Glutamatergic neuron (in vitro differentiated cells): ENCODE data around the gene IARS1. TPM values are rescaled to one million over a fixed set of nuclear protein-coding genes. Genes with fewer than 3 reads are reported as not detected.
A peak's percentile ranks its signal among the peaks of the same experiment; 100 is the strongest.

Source experiments
- DNase-seq: peaks from one replicate; pipeline ENCODE4 v3.0.0; 2022
- H3K27ac Mint-ChIP-seq: one replicate; pipeline ENCODE4 v1.8.0; 2020; ENCODE audit warnings: mild to moderate bottlenecking, mixed read lengths, inconsistent platforms; ENCODE audit not compliant: unreplicated experiment
- H3K27me3 Mint-ChIP-seq: one replicate; pipeline ENCODE4 v1.8.0; 2020; ENCODE audit warnings: mild to moderate bottlenecking, moderate library complexity, mixed read lengths, inconsistent platforms; ENCODE audit not compliant: unreplicated experiment
- H3K36me3 Mint-ChIP-seq: one replicate; pipeline ENCODE4 v1.8.0; 2020; ENCODE audit warnings: mild to moderate bottlenecking, mixed read lengths, inconsistent platforms; ENCODE audit not compliant: unreplicated experiment
- H3K4me1 Mint-ChIP-seq: one replicate; pipeline ENCODE4 v1.8.0; 2020; ENCODE audit warnings: mild to moderate bottlenecking, low read depth, mixed read lengths, inconsistent platforms; ENCODE audit not compliant: unreplicated experiment
- H3K4me3 Mint-ChIP-seq: one replicate; pipeline ENCODE4 v1.8.0; 2020; ENCODE audit warnings: mild to moderate bottlenecking, mixed read lengths, inconsistent platforms; ENCODE audit not compliant: unreplicated experiment
- H3K9me3 Mint-ChIP-seq: one replicate; pipeline ENCODE4 v1.8.0; 2020; ENCODE audit warnings: mild to moderate bottlenecking, moderate library complexity, mixed read lengths, inconsistent platforms; ENCODE audit not compliant: unreplicated experiment
- microRNA-seq: library from miRNA; unstranded; fragments of <30 nt; microRNA quantifications from one replicate; pipeline ENCODE4, GENCODE V29; 2020; ENCODE audit not compliant: unreplicated experiment
- total RNA-seq: library from RNA; stranded (reverse); fragmentation: NEBNext Ultra II Directional; extraction: Animal tissue kit (Norgen Biotek cat#: 25700); gene quantifications from one replicate; pipeline ENCODE4 v1.2.1, GENCODE V29; 2021; ENCODE audit not compliant: unreplicated experiment
- TF ChIP-seq, protein P1 (sequence below): fragments of 200-600 bp; sonication (generic); IDR thresholded peaks from one replicate; pipeline ENCODE4 v1.5.0; 2021; ENCODE audit not compliant: partially characterized antibody, unreplicated experiment

The IARS1 gene
- total RNA-seq, 1 donor from 2014 or later, result 160 TPM

DNA sequence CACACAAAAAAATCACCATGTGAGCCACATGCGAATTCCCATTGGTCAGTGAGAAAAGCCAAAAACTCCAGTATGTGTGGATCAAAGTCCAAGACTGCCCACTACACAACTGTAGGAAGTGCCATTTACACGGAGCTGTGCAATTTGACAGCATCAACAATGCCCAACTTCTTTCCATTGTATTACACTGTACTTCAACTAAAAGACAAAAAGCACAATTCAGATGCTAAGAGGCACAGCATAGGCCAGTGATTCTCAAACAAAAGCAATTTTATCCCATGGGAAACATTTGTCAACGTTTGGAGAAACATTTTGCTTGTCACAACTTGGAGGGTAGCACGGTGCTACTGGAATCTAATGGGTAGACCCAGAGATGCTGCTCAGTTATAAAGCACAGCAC, 39.8 kb downstream of the IARS1 start:
- no peaks in the 10 kb centered on the region for H3K4me1 Mint-ChIP-seq
- no peak for DNase-seq
- H3K27me3 Mint-ChIP-seq, result peaks cover 4% of the 10 kb centered on the region
- no peak overlapping the region for H3K4me3 Mint-ChIP-seq
- H3K36me3 Mint-ChIP-seq, result no peaks in the 10 kb centered on the region
- H3K27ac Mint-ChIP-seq, result no peak overlapping the region
- no peaks in the 10 kb centered on the region for H3K9me3 Mint-ChIP-seq
- TF ChIP-seq, protein P1, sequence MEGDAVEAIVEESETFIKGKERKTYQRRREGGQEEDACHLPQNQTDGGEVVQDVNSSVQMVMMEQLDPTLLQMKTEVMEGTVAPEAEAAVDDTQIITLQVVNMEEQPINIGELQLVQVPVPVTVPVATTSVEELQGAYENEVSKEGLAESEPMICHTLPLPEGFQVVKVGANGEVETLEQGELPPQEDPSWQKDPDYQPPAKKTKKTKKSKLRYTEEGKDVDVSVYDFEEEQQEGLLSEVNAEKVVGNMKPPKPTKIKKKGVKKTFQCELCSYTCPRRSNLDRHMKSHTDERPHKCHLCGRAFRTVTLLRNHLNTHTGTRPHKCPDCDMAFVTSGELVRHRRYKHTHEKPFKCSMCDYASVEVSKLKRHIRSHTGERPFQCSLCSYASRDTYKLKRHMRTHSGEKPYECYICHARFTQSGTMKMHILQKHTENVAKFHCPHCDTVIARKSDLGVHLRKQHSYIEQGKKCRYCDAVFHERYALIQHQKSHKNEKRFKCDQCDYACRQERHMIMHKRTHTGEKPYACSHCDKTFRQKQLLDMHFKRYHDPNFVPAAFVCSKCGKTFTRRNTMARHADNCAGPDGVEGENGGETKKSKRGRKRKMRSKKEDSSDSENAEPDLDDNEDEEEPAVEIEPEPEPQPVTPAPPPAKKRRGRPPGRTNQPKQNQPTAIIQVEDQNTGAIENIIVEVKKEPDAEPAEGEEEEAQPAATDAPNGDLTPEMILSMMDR, result no peak

- Mint-ChIP-seq H3K9me3 (no peaks in the 10 kb centered on the region), H3K27ac (no peak overlapping the region), H3K4me1 (no peaks in the 10 kb centered on the region), H3K27me3 (peaks cover under 1% of the 10 kb centered on the region), H3K4me3 (no peak overlapping the region), H3K36me3 (no peaks in the 10 kb centered on the region)
- no peak for DNase-seq
- TF ChIP-seq, protein P1, result no peak
These were observed 45.5 kb downstream of the IARS1 start for GRCh38 chr9:92247981-92248380.

GRCh38 chr9:92247296-92247695, 46.2 kb downstream of the IARS1 start:
- H3K36me3 Mint-ChIP-seq, result no peaks in the 10 kb centered on the region
- TF ChIP-seq, protein P1, result no peak
- no peak overlapping the region for H3K27ac Mint-ChIP-seq
- no peaks in the 10 kb centered on the region for H3K9me3 Mint-ChIP-seq
- no peaks in the 10 kb centered on the region for H3K4me1 Mint-ChIP-seq
- H3K27me3 Mint-ChIP-seq, result no peaks in the 10 kb centered on the region
- no peak overlapping the region for H3K4me3 Mint-ChIP-seq
- DNase-seq, result no peak

DNA sequence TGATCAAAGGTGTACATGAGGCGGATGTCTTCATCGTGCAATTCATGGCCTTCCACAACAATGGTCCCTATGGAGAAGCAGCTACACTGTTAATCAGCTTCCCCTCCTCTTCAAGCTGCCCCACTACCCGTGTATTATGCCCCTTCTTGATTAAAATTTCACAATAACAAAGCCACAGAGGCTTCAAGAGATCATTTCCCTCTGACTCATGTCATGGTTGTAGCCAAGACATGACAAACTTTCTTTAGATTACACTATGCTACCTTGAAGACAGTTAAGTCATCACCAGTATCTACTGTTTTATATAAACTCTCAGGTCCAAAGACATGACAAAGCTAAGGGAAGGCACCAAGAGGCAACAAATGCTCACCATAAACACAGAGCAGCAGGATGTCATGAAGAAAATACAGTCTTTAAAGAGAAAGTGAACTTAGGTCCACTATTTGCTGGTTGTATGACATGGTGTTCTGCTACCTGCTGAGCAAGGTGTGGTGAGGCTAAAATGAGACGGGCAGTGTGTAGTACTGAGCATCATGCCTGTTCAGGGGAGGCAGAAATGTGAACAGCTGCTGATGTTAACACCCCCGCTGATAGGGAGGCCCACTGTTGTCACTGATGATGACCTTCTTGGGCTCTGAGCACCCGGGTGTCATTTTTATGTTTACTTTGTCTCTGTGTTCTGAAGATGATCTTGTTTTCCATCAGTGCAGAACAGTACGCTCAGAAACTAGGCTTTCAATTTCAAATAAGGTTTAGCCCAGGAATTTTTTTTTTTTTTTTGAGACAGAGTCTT, 48.3 kb downstream of the IARS1 start:
- H3K4me1 Mint-ChIP-seq, result no peaks in the 10 kb centered on the region
- no peaks in the 10 kb centered on the region for H3K27me3 Mint-ChIP-seq
- no peaks in the 10 kb centered on the region for H3K36me3 Mint-ChIP-seq
- TF ChIP-seq, protein P1, result no peak
- H3K4me3 Mint-ChIP-seq, result no peak overlapping the region
- H3K9me3 Mint-ChIP-seq, result no peaks in the 10 kb centered on the region
- H3K27ac Mint-ChIP-seq, result no peak overlapping the region
- DNase-seq, result no peak

Small RNA genes lying within 50 kb of the gene (microRNA-seq; reads per million reads assigned to microRNA genes)
- 4.7 reads per million, percentile 30 among the genes with 10 or more reads in this experiment for gene MIR3651

Other genes starting within 250 kb of the IARS1 start
- 45.9 TPM for gene SPTLC1, start 178.3 kb downstream of the IARS1 start, total RNA-seq
- gene NOL8, start 31.7 kb upstream of the IARS1 start, total RNA-seq, result 34.9 TPM
- 5.7 TPM for gene CENPP, start 32.3 kb upstream of the IARS1 start, total RNA-seq
- gene OGN, start 110.9 kb upstream of the IARS1 start, total RNA-seq, result not detected
- gene OMD, start 130.8 kb upstream of the IARS1 start, total RNA-seq, result not detected
- not detected for gene ASPN, start 188.8 kb upstream of the IARS1 start, total RNA-seq
- gene ECM2, start 242.3 kb upstream of the IARS1 start, total RNA-seq, result 0.20 TPM